HEK293T (cell line): ENCODE results near the gene AQP5.

Experiments used
- ARNT ChIP-seq: fragments of 450-650 bp; IDR thresholded peaks from 2 replicates; pipeline ENCODE4 v1.6.1; 2017; ENCODE audit warnings: mild to moderate bottlenecking
- BHLHE40 ChIP-seq: fragments of 450-650 bp; IDR thresholded peaks from 2 replicates; pipeline ENCODE4 v1.6.1; 2016; ENCODE audit warnings: mild to moderate bottlenecking, moderate library complexity, borderline replicate concordance
- HDGF ChIP-seq: fragments of 450-650 bp; IDR thresholded peaks from 2 replicates; pipeline ENCODE4 v1.6.1; 2017; ENCODE audit warnings: antibody characterized with exemption, borderline replicate concordance
- SP1 ChIP-seq: fragments of 450-650 bp; IDR thresholded peaks from 2 replicates; pipeline ENCODE4 v1.6.1; 2017
- SUZ12 ChIP-seq: fragments of 450-650 bp; IDR thresholded peaks from 2 replicates; pipeline ENCODE4 v1.6.1; 2016; ENCODE audit warnings: mild to moderate bottlenecking
- ZNF384 ChIP-seq: fragments of 450-650 bp; IDR thresholded peaks from 2 replicates; pipeline ENCODE4 v1.6.1; 2016
- TF ChIP-seq, protein P1 (sequence below): fragments of 450-650 bp; IDR thresholded peaks from 2 replicates; pipeline ENCODE4 v1.6.1; 2016

DNA sequence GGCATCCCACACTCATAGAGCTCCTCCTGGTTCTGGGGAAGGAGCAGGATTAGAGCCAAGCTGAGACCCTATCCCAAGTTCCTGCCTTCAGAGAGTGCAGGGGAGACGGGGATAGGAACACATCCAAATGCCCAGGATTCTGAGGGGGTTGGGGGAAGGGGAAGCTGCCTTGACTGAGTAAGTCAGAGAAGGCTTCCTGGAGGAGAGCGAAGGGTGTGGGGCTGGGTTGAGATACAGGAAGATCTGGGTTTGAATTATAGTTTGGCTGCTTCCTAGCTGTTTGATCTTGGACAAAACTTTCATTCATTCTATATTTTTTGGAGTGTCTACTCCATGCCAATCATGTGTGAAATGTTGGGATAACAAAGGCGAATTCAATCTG is 19.2 kb upstream of the AQP5 start:
- TF ChIP-seq ARNT: no peak
- no peak for TF ChIP-seq SUZ12
- no peak for TF ChIP-seq HDGF
- no peak for TF ChIP-seq ZNF384
- no peak for TF ChIP-seq SP1
- TF ChIP-seq BHLHE40: no peak
- TF ChIP-seq, protein P1, sequence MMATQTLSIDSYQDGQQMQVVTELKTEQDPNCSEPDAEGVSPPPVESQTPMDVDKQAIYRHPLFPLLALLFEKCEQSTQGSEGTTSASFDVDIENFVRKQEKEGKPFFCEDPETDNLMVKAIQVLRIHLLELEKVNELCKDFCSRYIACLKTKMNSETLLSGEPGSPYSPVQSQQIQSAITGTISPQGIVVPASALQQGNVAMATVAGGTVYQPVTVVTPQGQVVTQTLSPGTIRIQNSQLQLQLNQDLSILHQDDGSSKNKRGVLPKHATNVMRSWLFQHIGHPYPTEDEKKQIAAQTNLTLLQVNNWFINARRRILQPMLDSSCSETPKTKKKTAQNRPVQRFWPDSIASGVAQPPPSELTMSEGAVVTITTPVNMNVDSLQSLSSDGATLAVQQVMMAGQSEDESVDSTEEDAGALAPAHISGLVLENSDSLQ: no peak
